SIG-M5 treated with dmso at 0.1 percent for 504 hours (cell line): ENCODE results near the gene EFCC1.

Experiments
- DNase-seq: peaks from one replicate; lab custom pipeline; 2025; ENCODE audit not compliant: unreplicated experiment; lab: John Stamatoyannopoulos, UW

EFCC1 gene

GRCh38 chr3:129014148-129014547 lies 13.0 kb downstream of the EFCC1 start:
- DNase-seq, result no peak

GRCh38 chr3:129014793-129015345 lies 13.8 kb downstream of the EFCC1 start:
- no peak for DNase-seq

DNA sequence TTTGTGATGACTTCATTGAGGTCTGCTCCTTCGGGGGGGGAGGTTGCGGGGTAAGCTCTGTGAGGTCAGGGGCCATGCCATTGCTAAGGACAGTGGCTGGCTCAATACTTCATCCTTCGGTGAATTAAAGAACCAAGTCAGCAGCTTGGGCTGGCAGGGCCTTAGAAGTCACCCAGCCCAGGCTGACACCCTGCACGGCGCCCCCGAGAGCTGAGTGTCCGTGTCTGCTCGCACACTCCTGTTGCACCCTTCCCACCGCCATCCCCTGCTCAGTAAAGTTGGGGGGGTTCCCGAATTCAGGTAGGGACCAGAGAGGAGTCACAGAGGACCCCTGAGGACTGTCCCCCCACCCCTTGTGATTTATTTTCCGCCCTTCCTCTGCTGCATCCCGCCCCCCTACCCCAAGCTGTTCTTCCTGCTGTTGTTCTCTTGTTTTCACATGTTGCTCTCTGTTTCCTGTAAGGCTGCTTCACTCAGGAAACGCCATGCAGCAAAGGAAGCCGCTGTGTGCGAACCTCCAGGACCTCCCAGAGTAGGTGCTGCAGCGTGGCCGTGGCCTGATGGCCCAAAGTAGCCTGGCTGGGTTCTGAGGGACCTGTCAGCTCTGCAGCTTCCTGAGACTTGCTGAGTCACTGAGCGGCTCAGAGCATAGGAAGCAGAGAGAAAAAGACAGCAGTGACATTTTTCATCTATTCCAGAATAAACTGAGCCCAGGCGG lies 14.4 kb downstream of the EFCC1 start:
- no peak for DNase-seq

- peak; percentile 77 for DNase-seq
These were observed 15.2 kb downstream of the EFCC1 start for GRCh38 chr3:129016356-129016719.

DNA sequence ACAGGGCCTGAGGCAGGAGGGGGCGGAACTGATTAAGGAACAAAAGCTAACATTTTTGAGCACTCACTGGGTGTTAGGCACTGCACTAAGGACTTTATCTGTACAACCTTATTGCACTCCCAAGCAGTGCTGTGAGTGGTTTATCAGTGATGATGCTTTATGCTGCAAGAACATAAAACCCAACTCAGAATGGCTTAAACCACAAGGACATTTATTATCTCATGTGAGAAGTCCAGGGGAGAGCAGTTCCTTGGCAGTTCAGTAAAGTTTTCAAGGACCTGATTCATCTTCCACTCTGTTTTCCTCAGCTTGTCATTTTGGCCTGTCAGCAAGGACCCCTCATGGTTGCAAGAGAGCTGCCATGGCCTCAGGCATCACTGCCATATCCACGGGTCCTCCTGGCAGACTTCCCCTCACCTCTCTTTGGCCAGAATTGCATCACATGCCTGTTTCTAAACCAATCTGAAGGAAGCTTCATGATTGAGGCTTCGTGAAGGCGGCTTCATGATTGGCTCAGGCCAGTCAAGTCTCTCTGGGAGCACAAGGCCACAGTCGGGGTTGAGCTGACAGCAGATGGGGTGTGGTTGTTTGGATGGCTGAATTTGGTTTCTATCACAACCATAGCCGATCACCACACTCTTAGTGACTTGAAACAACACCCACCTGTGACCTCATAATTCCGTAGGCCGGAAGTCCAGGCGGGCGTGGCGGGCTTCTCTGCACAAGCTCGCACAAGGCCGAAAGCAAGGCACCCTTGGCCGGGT lies 15.8 kb downstream of the EFCC1 start:
- DNase-seq, result no peak

DNA sequence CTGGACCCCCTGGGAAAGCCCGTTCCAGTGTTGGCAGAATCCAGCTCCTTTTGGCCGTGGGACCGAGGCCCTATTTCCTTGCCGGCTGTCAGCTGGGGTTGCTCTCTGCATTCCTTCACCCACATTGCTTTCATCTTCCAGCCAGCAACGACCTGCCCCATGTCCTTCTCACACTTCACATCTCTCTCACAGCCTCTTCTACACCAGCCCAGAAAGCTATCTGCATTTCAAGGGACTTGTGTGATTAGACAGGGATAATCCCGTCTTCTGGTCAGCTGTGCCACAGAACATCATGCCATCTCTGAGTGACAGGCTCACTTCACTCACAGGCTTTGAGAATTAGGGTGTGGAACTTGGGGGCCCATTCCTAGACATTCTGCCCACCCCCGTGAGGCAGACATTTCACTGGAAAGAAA lies 16.4 kb downstream of the EFCC1 start:
- DNase-seq, result no peak

GRCh38 chr3:129018271-129018670 lies 17.2 kb downstream of the EFCC1 start:
- DNase-seq, result no peak

- DNase-seq, result no peak
These were observed 17.6 kb downstream of the EFCC1 start for GRCh38 chr3:129018751-129019150.

- no peak for DNase-seq
These were observed 18.2 kb downstream of the EFCC1 start for GRCh38 chr3:129019266-129019665.

GRCh38 chr3:129020691-129021090 lies 19.6 kb downstream of the EFCC1 start:
- DNase-seq, result no peak

DNA sequence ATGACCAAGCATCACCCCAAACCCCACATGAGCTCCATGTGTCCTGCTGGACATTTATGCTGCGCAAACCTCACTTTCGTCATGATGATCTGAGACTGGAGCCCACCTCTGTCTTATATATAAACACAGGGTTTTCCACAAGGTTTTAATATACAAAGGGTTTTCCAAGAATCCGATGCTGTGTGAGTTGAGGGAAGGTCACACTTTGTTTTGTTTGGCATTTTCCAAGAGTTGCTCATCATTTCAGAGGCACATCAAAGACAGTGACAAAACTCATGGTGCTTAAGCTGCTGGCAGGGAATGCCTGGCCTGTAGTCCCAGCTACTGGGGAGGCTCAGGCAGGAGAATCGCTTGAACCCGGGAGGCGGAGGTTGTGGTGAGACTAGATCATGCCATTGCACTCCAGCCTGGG lies 20.0 kb downstream of the EFCC1 start:
- no peak for DNase-seq

DNA sequence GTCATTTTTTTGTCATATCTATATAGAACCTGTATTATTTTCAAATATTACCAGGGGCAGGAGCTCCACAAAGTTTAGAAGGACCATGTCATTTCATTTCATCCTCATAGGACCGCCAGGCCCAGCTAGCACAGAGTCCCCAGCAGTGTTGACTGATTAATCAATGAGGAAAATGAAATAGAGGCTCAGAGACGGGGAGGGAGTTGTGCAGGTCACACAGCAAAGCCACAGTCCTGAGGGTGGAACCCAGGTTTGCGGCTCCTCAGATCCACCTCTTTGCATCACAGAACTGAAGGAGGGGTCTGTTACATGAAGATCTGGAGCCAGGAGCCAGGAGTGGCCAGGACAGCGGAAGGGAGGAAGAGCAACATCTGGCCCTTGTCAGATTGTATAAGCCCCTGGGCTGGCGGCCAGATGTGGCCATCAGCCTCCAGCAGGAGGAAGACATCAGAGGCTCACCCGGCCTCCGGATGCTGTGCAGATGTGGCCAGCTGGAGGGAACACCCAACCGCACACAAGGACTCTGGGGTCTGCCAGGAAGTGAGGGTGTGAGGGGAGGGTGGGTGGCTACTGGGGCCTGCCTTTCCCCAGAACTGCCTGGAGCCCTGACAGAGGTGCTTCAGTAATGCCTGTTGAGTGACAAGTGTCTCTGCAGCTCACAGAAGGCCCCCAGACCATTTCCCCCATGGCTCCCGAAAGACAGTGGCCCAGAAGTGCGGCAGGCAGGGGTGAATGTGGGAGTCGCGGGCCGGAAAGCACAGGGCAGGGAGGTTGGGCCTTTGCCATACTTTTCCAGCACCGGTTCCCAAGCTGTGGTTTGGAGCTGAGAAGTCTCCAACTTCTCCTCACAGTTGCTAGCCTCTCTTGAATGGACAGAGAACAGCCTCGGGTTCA lies 21.3 kb downstream of the EFCC1 start:
- no peak for DNase-seq

- no peak for DNase-seq
These were observed 21.9 kb downstream of the EFCC1 start for GRCh38 chr3:129023008-129023358.

DNA sequence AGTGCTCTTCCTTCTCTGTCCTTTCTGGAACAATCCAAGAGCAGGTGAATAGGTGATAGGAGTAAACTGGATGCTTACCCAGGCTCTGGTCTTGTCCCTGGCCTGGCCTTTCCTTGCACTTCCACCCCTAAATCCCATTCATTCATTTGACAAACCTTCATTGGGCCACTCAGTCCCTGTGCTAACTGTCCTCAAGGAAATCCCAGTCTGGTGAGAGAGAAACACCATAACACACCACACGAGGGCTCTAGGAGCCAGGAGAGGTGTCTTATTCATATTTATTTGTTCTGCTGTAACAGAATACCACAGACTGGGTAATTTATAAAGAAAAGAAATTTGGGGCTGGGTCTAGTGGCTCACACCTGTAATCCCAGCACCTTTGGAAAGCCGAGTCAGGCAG lies 22.8 kb downstream of the EFCC1 start:
- DNase-seq, result peak; percentile 30

DNA sequence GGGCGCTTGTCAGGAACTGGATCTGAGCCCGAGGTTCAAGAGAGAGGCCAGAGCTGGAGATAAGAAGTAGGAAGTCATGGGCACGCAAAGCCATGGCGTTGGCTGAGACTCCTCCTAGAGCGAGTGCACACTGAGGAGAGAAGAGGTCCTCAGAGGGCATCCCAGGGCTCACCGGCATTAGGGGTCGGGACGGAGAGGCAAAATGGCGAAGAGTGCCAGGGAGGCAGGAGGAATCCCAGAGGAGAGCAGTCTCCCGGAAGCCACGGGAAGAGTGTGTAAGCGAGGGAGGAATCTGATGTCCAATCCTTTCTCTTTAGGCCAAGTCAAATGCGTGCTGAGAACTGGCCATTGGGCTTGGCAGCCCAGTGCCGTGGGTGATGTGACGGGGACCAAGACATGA lies 24.0 kb downstream of the EFCC1 start:
- no peak for DNase-seq

DNA sequence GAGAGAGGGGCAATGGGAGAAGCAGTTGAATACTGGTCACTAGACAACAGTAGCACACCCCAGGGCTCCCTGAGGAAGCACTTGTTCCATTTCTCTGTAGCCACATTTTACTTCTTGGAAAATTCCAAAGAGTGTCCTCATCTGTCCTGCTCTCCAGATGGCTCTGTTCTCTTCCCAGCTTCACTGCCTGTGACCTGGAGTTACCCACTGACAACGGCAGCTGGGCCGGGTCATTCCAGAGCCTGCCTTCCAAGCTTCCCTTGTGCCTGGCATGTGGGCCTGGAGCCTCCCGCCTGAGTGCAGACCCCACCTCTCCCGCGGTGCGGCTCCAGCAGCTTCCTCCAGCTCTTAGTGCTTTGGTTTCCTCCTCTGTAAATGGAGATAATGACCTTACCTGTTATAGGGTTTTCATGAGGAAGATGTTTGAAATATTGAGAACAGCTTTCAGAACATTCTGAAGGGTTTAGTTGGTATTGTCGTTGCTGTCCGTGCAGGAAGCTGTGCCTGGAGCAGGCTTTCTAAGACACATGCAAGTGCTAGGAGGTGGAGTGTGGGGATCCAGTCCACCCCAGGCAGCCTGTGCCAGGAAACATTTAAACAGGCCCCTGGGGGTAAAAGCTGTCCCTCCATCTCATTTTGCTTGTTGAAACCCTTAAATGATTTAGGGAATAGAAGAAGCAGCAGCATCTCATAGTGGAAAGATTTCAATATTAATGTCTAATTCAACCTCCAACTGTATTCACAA lies 24.8 kb downstream of the EFCC1 start:
- no peak for DNase-seq

DNA sequence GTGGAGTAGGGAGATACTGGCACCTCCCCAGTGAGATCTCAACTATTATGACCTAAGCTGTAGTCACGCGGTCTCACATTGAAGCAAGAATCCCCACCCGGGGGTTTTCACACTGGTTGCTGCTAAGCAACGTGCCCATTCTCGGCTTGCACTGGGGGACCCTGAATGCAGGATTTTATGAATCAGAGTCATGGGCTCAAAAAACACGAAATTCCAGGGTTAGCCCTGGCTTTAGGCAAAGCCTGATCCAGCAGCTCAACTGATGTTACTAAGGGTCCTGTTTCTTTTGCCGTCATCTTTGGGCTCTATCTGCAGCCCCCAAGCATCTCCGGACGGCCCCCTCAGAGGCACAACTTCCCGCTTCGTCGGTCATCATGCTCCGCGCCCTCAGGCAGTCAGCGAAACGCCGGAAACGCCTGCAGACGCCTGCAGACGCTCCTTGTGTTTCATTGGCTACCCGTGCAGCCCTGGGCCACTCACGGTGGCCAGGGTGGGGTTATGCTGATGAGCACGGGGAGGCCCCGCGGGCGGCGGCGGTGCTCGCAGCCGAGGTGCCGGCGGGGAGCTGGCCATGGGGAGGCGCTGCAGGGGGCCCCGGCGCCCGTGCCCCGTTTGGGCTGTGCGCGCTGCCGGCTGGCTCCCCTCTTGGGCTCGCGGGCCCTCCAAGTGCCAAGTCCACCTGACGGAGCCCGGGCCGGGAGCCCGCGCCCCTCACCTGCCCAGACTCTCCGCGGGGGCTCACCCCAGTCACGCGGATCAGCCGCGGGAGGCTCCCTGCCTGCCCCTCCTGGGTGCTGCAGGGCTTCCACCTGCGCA lies 25.8 kb downstream of the EFCC1 start:
- peak; percentile 96 for DNase-seq

- no peak for DNase-seq
These were observed 26.4 kb downstream of the EFCC1 start for GRCh38 chr3:129027544-129027880.

DNA sequence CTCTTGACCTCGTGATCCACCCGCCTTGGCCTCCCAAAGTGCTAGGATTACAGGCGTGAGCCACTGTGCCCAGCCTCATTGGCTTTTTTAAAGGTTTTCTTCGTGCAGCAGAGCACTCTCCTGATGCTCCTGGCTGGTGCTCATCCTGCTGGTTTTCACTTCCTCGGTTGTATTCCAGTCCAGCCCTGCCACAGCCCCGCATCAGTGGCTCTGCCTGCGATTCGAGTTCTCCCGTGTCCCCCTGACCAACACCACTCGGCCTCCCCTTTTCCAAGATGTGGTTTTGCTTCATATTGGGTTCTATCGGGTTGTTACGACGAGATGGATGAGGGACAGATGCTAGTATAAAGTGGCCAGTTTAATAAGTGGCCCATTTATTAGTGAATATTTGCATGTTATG lies 27.8 kb downstream of the EFCC1 start:
- no peak for DNase-seq

DNA sequence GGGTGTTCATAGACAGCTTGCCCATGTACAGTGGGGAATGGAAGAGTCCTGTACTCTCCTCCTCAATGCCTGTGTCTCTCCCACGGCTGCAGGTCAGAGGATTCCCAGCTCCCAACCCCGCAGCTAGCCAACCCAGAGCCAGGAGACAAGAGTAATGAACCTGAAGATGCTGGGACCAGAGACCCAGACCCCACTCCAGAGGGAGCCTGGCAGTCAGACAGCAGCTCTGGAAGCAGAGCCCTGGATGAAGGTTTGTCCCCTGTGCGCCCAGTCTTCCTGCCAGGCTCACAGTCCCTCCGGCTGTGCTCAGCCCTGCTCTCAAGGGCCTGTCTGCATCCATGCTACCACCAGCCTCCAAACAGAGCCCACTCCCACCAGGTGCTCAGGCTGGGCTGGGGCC lies 29.5 kb downstream of the EFCC1 start:
- DNase-seq, result no peak
